AML-193 (cell line): ENCODE measurements around the gene NIPBL.
"Not testable (repeated sequence)": the region's sequence is repeated elsewhere in the genome, so short reads cannot be mapped to it uniquely, and the experiment has no call there.

Source experiments
- DNase-seq, 2 experiments: peaks; one replicate each; lab custom pipeline; 2025; lab: John Stamatoyannopoulos, UW

The NIPBL gene, protein sequence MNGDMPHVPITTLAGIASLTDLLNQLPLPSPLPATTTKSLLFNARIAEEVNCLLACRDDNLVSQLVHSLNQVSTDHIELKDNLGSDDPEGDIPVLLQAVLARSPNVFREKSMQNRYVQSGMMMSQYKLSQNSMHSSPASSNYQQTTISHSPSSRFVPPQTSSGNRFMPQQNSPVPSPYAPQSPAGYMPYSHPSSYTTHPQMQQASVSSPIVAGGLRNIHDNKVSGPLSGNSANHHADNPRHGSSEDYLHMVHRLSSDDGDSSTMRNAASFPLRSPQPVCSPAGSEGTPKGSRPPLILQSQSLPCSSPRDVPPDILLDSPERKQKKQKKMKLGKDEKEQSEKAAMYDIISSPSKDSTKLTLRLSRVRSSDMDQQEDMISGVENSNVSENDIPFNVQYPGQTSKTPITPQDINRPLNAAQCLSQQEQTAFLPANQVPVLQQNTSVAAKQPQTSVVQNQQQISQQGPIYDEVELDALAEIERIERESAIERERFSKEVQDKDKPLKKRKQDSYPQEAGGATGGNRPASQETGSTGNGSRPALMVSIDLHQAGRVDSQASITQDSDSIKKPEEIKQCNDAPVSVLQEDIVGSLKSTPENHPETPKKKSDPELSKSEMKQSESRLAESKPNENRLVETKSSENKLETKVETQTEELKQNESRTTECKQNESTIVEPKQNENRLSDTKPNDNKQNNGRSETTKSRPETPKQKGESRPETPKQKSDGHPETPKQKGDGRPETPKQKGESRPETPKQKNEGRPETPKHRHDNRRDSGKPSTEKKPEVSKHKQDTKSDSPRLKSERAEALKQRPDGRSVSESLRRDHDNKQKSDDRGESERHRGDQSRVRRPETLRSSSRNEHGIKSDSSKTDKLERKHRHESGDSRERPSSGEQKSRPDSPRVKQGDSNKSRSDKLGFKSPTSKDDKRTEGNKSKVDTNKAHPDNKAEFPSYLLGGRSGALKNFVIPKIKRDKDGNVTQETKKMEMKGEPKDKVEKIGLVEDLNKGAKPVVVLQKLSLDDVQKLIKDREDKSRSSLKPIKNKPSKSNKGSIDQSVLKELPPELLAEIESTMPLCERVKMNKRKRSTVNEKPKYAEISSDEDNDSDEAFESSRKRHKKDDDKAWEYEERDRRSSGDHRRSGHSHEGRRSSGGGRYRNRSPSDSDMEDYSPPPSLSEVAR (N-terminal part only)

DNA sequence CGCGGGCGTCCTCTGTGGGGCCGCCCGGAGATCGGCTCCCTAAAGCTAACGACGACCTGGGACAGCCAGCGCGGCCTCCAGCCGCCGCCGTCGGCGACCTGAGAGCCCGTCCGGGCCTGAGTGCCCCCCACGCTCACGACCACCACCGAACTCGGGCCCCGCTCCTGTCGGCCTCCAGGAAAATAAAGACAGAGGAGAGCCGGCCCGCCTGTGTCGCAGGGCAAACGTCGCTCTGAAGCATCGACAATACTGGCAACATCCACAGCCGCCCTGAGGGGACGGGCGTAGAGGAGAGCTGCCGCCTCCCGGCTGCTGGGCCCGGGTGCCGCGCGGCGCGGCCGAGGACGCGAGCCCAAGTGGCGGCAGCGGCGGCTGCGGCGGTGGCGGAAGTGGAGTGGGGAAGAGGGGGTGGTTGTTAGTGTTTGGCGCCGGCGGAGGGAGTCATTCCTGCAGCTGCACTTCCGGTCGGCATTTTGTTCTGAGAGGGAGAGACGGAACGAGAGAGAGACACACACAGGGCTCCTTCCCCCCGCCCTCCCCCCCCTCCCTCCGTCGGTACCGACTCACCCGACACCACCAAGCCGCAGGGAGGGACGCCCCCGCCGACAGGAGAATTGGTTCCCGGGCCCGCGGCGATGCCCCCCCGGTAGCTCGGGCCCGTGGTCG is at the start of gene NIPBL:
Gene NIPBL, plus strand, starts transcription at position 471 of the 666 bp plus-strand sequence. CDS start 76,928 bp downstream, outside the sequence.
- DNase-seq: peak; percentile 87 to 89

DNA sequence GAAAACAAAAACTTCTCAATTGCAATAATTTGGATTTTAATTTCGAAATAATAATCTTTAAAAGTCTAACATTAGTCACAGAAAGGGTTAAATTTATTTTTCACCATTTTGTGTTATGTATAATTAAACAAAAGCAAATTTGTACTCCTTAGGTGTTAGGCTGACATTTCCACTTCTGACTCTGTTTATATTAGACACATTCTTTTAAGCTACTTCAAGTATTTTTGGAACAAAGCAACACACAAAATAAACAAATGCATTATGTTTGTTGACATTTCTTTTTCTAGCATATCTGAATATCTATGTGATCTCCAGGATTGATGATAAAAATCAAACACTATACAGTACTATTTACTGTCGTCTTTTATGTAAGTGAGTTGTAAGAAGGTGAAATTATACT is 44.3 kb upstream of the NIPBL start:
- DNase-seq: no peak

DNA sequence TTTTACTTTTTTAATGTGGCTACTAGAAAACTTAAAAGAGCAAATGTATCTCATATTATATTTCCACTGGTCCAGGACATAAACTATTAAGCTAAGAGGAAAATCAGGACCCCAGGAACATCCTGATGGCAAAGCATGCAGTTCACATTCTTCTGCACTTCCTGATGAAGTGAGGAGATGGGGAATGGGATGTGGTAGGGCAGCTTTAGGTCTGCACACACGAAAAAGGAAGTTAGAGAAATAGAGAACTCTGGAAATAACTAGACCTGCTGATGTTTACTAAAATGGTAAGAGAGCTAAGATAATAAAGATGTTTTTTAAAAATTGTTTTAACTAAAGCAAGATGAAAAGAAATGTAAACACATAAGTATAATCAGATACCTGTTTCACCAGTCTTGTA is 39.7 kb upstream of the NIPBL start:
- peak; percentile 7 to 28 for DNase-seq

DNA sequence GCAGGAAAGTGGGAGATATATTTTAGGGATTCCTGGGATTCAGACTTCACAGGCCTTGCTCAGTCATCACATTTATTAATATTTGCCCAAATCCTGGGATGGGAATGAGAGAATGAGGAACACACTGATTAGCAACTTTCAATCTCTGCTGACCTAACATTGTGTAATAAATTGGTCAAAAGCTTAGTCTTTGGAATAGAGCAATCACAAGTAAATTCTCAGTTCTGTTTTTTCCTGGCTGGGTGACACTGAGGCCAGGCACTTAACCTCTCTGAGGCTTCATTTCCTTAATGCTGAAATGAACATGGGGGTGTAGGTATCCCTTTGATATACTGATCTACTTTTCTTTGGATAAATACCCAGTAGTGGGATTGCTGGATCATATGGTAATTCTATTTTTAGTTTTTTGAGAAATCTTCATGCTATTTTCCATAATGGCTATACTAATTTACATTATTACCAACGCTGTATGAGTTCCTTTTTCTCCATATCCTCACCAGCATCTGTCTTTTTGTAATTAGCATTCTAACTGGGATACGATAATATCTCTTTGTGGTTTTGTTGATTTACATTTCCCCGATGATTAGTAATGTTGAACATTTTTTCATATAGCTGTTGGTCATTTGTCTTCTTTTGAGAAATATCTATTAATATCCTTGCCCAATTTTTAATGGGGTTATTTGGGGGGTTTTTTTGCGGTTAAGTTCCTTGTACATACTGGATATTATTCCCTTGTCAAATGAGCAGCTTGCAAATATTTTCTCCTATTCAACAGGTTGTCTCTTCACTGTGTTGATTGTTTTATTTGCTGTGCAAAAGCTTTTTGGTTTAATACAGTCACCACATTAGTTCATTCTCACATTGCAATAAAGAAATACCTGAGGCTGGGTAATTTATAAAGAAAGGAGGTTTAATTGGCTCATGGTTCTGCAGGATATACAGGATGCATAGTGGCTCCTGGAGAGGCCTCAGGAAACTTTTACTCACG is 36.8 kb upstream of the NIPBL start:
- peak; percentile 28 to 44 for DNase-seq

DNA sequence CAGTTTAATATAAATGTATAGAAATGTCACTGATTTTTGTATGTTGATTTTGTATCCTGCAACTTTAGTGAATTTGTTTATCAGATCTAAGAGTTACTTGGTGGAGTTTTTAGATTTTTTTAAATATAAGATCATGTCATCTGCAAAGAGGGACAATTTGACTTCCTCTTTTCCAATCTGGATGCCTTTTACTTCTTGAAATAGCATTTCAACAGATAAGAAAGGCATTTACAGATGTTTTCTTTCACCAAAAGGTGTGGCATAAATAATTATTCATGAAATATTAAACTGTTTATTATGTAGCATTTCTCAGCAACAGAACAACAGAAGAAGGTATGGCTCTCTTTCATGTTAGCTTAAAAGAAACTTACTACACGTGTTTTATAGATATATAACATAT is 34.9 kb upstream of the NIPBL start:
- DNase-seq: no peak

DNA sequence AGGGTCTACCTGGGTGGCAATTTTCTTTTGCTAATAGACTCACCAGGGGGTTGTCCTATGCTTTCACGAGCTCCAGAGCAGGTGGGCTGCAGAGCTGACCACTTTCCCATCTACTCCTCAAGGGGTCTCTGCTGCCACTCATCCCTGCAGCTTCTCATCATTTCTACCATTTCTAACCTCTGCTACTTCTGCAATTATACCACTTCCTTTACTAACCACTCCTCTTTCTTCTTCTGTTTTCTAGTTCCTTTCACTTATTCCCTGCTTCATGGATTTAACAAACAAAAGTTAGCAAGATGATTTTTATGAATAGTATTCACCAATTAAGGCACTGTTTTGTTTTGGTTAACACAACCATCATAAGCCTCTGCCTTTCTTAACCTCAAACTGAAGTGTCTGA is 34.5 kb upstream of the NIPBL start:
- DNase-seq: peak; percentile 29 to 40

GRCh38 chr5:36844305-36844704 is 32.3 kb upstream of the NIPBL start:
- no peak for DNase-seq

DNA sequence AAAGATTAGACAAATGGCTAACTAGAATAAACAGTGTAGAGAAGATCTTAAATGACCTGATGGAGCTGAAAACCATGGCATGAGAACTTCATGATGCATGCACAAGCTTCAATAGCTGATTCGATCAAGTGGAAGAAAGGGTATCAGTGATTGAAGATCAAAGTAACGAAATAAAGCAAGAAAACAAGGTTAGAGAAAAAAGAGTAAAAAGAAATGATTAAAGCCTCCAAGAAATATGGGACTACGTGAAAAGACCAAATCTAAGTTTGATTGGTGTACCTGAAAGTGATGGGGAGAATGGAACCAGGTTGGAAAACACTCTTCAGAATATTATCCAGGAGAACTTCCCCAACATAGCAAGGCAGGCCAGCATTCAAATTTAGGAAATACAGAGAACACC is 28.0 kb upstream of the NIPBL start:
- not testable (repeated sequence) for DNase-seq

GRCh38 chr5:36852903-36853302 is 23.7 kb upstream of the NIPBL start:
- not testable (repeated sequence) for DNase-seq

DNA sequence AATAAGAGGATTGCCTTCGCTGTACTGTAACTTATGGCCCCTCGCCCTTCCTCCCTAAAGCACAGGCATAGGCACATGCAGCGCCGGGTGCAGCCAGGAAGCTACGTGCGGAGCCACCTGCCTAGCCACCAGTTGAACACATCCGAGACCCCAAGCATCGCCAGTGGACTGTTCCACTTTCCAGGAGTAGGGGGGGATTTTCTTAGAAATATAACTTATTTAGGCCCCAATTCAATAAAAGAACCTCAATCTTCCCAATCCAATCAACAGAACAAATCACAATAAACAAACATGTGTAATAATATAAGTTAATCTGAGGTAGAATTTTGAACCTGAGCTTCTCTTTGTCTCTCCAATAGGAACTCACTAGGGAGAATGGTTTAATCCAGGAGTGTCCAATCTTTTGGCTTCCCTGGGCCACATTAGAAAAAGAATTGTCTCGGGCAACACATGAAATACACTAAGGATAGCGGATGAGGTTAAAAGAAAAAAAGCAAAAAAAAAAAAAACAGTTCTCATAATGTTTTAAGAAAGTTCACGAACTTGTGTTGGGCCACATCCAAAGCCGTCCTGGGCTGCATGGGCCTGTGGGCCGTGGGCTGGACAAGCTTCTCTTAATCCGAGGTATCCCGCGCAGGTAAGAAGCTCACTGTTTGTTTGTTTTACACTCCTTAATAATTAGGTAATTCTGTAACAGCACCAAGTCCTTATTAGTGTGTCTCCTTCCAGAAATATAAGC is 22.0 kb upstream of the NIPBL start:
- no peak for DNase-seq

GRCh38 chr5:36855141-36855495 is 21.5 kb upstream of the NIPBL start:
- DNase-seq: no peak

GRCh38 chr5:36861871-36862270 is 14.7 kb upstream of the NIPBL start:
- DNase-seq: no peak

GRCh38 chr5:36870399-36871040 is 6.0 kb upstream of the NIPBL start:
- peak; percentile 86 to 88 for DNase-seq

GRCh38 chr5:36874465-36874864 is 2.1 kb upstream of the NIPBL start:
- DNase-seq: no peak

- DNase-seq: peak; percentile 36 to 39
These were observed 1.3 kb upstream of the NIPBL start for GRCh38 chr5:36875051-36875789.

- peak; percentile 62 to 68 for DNase-seq
These were observed 725 bp upstream of the NIPBL start for GRCh38 chr5:36875790-36876298.

DNA sequence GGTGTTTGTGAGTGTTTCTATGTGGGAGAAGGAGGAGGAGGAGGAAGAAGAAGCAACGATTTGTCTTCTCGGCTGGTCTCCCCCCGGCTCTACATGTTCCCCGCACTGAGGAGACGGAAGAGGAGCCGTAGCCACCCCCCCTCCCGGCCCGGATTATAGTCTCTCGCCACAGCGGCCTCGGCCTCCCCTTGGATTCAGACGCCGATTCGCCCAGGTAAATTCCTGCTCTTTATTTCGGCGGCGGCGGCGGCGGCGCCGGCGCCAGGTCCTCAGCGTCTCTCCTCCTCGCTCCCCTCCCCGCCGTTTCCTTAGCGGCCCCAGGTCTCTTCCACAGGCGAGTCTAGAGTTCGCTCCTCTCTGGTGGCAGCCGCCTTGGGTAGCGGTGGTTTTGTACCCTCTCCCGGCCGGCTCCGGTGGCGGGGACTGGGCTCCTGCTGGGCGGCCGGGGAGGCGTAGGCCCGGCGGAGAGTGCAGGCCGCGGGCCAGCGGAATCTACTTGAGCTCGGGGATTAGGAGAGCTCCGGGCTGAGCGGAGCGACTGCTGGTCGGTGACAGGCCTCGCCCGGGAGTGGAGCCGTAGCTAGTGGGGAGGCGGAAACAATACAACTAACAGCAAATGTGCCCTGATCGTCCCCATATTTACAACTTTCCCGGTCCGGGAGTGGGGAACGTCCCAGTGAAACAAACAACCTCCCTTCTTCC is 547 bp downstream of the NIPBL start:
- DNase-seq: peak; percentile 43 to 68
